Gastrocnemius medialis (tissue), 4 donors: ENCODE measurements around the gene ARHGAP32. TPM values are rescaled to one million over a fixed set of nuclear protein-coding genes. Genes with fewer than 3 reads are reported as not detected.

Experiments
- ATAC-seq, 2 donors: fragments of 150-250 bp; one replicate each; pipeline ENCODE4 v1.9.1; 2016
- DNase-seq, 2 donors: peaks; one replicate each; pipeline ENCODE4 v3.0.0-alpha.2; 2019
- H3K27ac ChIP-seq, 4 donors: fragments of 200-600 bp; sonication (generic); 1 replicate in 1 of 4; 2 replicates in 3 of 4; pipeline ENCODE4 v1.5.1; 2016 to 2018; ENCODE audit warnings: mild to moderate bottlenecking in 2 of 4, moderate library complexity in 1 of 4
- H3K27me3 ChIP-seq, 3 donors: fragments of 200-600 bp; sonication (generic) in 2 of 3; 1 replicate in 1 of 3; 2 replicates in 2 of 3; pipeline versions ENCODE4 v1.5.1 to v1.6.0; 2016 to 2019; ENCODE audit warnings: mild to moderate bottlenecking in 1 of 3, moderate library complexity in 1 of 3
- H3K36me3 ChIP-seq, 2 donors: fragments of 200-600 bp; sonication (generic) in 1 of 2; one replicate each; pipeline ENCODE4 v1.5.1; 2017 to 2018
- H3K4me1 ChIP-seq, 2 donors: fragments of 200-600 bp; sonication (generic) in 1 of 2; one replicate each; pipeline ENCODE4 v1.5.1; 2016 to 2017; ENCODE audit warnings: mild to moderate bottlenecking in 2 of 2
- H3K4me3 ChIP-seq, 4 donors: fragments of 200-600 bp; sonication (generic) in 3 of 4; 1 replicate in 1 of 4; 2 replicates in 3 of 4; pipeline ENCODE4 v1.5.1; 2016 to 2019; ENCODE audit warnings: mild to moderate bottlenecking in 2 of 4
- H3K9me3 ChIP-seq, 3 donors: fragments of 200-600 bp; sonication (generic) in 2 of 3; 1 replicate in 1 of 3; 2 replicates in 2 of 3; pipeline ENCODE4 v1.5.1; 2016 to 2019
- POLR2A ChIP-seq, 2 donors: fragments of 450-650 bp; IDR thresholded peaks; one replicate each; pipeline ENCODE4 v1.6.1; 2017; ENCODE audit warnings: antibody characterized with exemption in 2 of 2, mild to moderate bottlenecking in 2 of 2, moderate library complexity in 2 of 2
- in situ Hi-C, 4 donors: fragments of 200-750 bp; cut with MboI; loops; one replicate each; pipeline versions ENCODE4 v1.15.0 to v1.8.0; 2017; ENCODE audit warnings: low sequenced_read_pairs in 4 of 4
- intact Hi-C: fragments of 100-400 bp; cut with DNase I; formaldehyde crosslinking; loops from one replicate; pipeline ENCODE4 v1.15.1; 2023; ENCODE audit warnings: low total_unique reads
- total RNA-seq, 4 donors: library from RNA; depleted of rRNA; stranded (reverse); fragments of >200 nt; gene quantifications; one replicate each; pipeline versions ENCODE4 v1.1.0 to v1.2.3, GENCODE V29; 2016
- TF ChIP-seq, protein P1 (sequence below), 5 experiments: fragments of 450-650 bp in 3 of 5; fragments of 200-600 bp in 2 of 5; sonication (generic) in 2 of 5; IDR thresholded peaks in 4 of 5; conservative IDR thresholded peaks in 1 of 5; 1 replicate in 4 of 5; 2 replicates in 1 of 5; pipeline ENCODE4 v1.5.1; 2016 to 2019; ENCODE audit warnings: antibody characterized with exemption in 5 of 5, mild to moderate bottlenecking in 3 of 5, moderate library complexity in 3 of 5

ARHGAP32 gene
- total RNA-seq, 4 donors from 2014 or later = 5.6 to 17.0 (median 7.8) TPM

DNA sequence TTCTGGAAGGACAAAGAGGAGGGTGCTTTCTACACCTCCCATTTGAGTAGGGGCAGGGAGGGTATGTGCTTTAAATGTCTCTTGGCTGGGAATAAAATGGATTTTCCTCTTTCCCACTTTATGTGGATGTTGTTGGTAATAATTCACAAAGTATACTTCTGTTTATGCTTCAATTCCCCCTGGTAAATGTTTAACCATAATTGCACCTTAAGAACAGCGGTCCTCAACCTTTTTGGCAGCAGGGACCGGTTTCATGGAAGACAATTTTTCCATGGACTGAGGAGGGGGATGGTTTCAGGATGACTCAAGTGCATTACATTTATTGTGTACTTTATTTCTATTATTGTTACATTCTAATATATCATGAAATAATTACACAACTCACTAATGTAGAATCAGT lies 245.5 kb downstream of the ARHGAP32 start:
- Histone ChIP-seq H3K9me3 (no peaks in the 10 kb centered on the region), H3K27me3 (peaks cover 0 to 6% (median 0%) of the 10 kb centered on the region in 3 donors), H3K36me3 (no peaks in the 10 kb centered on the region), H3K27ac (no peak overlapping the region), H3K4me1 (no peaks in the 10 kb centered on the region), H3K4me3 (no peak overlapping the region)
- no peak for TF ChIP-seq POLR2A (IDR thresholded peaks at IDR 0.05)
- DNase-seq = no peak
- intact Hi-C loops (no loop called here), in situ Hi-C loops (no loop called here)
- ATAC-seq = no peak

DNA sequence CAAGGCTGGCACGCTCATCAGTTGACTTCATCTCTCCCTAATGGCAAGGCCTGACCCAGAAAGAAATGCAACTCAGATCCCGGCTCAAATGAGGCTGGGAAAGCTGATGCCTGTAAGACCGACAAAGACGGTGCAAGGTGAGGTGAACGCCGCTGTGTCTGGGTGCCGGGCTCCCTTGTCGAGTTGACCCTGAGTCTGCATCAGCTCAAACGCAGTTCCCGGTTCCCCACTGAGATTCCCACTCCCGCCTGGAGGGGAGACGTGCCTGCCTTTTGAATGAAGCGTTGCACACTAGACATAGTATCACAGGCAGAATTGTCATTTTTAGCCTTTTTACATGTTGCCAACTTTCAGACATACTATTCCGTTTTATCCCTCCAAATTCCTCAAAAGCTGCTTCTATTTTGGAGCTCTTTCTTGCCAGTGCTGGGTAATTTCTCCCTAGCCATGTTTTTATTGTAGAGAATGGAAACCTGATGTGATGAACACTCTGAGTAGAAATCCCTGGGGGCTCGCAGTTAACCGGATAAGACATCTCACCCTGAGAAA lies 248.6 kb downstream of the ARHGAP32 start:
- no peaks in the 10 kb centered on the region for H3K4me1 ChIP-seq
- ATAC-seq (no peak), DNase-seq (no peak)
- H3K4me3 ChIP-seq = no peak overlapping the region
- H3K36me3 ChIP-seq = no peaks in the 10 kb centered on the region
- intact Hi-C loops (no loop called here), in situ Hi-C loops (no loop called here)
- TF ChIP-seq, protein P1, sequence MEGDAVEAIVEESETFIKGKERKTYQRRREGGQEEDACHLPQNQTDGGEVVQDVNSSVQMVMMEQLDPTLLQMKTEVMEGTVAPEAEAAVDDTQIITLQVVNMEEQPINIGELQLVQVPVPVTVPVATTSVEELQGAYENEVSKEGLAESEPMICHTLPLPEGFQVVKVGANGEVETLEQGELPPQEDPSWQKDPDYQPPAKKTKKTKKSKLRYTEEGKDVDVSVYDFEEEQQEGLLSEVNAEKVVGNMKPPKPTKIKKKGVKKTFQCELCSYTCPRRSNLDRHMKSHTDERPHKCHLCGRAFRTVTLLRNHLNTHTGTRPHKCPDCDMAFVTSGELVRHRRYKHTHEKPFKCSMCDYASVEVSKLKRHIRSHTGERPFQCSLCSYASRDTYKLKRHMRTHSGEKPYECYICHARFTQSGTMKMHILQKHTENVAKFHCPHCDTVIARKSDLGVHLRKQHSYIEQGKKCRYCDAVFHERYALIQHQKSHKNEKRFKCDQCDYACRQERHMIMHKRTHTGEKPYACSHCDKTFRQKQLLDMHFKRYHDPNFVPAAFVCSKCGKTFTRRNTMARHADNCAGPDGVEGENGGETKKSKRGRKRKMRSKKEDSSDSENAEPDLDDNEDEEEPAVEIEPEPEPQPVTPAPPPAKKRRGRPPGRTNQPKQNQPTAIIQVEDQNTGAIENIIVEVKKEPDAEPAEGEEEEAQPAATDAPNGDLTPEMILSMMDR (IDR thresholded peaks at IDR 0.05 in 4 of 5, conservative IDR thresholded peaks at IDR 0.05 in 1 of 5) = no peak
- TF ChIP-seq POLR2A (IDR thresholded peaks at IDR 0.05) = no peak
- no peaks in the 10 kb centered on the region for H3K9me3 ChIP-seq
- H3K27ac ChIP-seq = no peak overlapping the region
- H3K27me3 ChIP-seq = peaks cover 0 to 15% (median 5%) of the 10 kb centered on the region in 3 donors

- Histone ChIP-seq H3K9me3 (no peaks in the 10 kb centered on the region), H3K36me3 (no peaks in the 10 kb centered on the region), H3K27me3 (peaks cover 0 to 15% (median 5%) of the 10 kb centered on the region in 3 donors), H3K4me3 (no peak within 1 kb of the TSS), H3K4me1 (no peaks in the 10 kb centered on the region), H3K27ac (no peak within 1 kb of the TSS)
- ATAC-seq (no peak), DNase-seq (no peak)
- TF ChIP-seq, protein P1 (IDR thresholded peaks at IDR 0.05 in 4 of 5, conservative IDR thresholded peaks at IDR 0.05 in 1 of 5) = no peak
- TF ChIP-seq POLR2A (IDR thresholded peaks at IDR 0.05) = no peak
- intact Hi-C loops = no loop called here
- in situ Hi-C loops = no loop called here
Observed at GRCh38 chr11:128942817-128943427, 249.2 kb downstream of the ARHGAP32 start, which contains the start of gene TP53AIP1. TSS of gene TP53AIP1 (minus strand) at chr11:128942871. CDS start at chr11:128937818, 5,053 bp downstream.

DNA sequence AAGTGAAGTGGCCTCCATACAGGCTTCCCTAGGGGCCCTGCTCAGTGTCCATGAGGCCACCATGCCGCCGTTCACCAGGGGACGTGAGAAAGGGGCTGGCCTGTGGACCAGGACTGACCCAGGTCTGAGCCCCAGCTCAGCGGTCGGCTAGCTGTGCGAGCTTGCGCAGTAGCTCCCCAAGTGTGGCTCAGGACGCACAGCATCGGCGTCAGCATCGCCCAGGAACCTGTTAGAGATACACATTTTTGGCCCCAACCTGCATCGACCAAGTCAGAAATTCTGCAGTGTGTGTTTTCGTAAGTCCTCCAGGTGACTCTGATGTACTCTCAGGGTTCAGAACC lies 249.9 kb downstream of the ARHGAP32 start:
- in situ Hi-C loops (no loop called here), intact Hi-C loops (no loop called here)
- TF ChIP-seq POLR2A (IDR thresholded peaks at IDR 0.05) = no peak
- TF ChIP-seq, protein P1 (IDR thresholded peaks at IDR 0.05 in 4 of 5, conservative IDR thresholded peaks at IDR 0.05 in 1 of 5) = no peak
- no peak for DNase-seq
- H3K27ac ChIP-seq = no peak overlapping the region
- no peaks in the 10 kb centered on the region for H3K4me1 ChIP-seq
- H3K4me3 ChIP-seq = no peak overlapping the region
- no peaks in the 10 kb centered on the region for H3K9me3 ChIP-seq
- no peaks in the 10 kb centered on the region for H3K36me3 ChIP-seq
- peaks cover 0 to 15% (median 5%) of the 10 kb centered on the region in 3 donors for H3K27me3 ChIP-seq
- no peak for ATAC-seq

DNA sequence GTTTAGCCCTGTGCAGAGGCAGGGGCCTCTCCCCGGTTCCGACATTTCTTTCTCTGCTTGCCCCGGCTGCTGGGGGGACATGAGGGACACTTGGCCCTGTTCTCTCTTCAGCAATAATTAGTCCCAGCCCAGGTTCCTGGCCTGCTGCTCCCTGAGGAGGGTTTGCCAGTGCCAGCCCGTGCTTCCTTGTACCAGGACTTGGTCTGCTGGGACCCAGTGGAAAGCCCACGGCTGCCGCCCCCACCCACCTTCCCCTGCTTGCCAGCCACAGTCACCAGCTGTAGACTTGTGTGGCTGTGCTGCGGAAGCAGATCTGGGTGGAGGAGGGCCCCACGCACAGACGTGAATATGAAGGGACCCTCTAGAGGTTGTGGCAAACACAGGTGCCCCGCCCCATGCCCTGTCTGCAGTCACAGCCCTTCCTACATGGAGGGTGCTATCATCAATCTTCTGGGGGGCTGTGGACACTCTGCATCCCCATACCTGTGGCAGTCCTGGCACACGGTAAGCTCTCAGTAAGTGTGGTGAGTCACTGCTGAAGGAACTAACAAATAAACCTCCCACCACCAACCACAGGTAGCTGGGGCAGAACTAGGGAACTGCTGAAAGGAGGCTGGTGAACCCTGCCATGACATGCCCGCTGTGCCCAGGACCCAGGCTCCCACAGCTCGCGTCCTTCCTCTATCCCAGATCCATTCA lies 250.4 kb downstream of the ARHGAP32 start:
- Histone ChIP-seq H3K36me3 (no peaks in the 10 kb centered on the region), H3K27me3 (peaks cover 0 to 15% (median 5%) of the 10 kb centered on the region in 3 donors), H3K4me3 (no peak overlapping the region), H3K27ac (no peak overlapping the region), H3K4me1 (no peaks in the 10 kb centered on the region), H3K9me3 (no peaks in the 10 kb centered on the region)
- in situ Hi-C loops (no loop called here), intact Hi-C loops (no loop called here)
- TF ChIP-seq, protein P1 (IDR thresholded peaks at IDR 0.05 in 4 of 5, conservative IDR thresholded peaks at IDR 0.05 in 1 of 5) = no peak
- no peak for TF ChIP-seq POLR2A (IDR thresholded peaks at IDR 0.05)
- ATAC-seq (no peak), DNase-seq (no peak)
